ENCODE measurements around the gene UTP14C.
"Not testable (repeated sequence)": the region's sequence is repeated elsewhere in the genome, so short reads cannot be mapped to it uniquely, and the experiment has no call there.

Gene UTP14C

GRCh38 chr13:52048516-52048915, 24.0 kb downstream of the UTP14C start:
- no peak for DNase-seq (ENCODE audit: low read depth)

- DNase-seq (ENCODE audit: low read depth) = no peak
These were observed 26.9 kb downstream of the UTP14C start for GRCh38 chr13:52051400-52051799.

GRCh38 chr13:52053460-52053859, 29.0 kb downstream of the UTP14C start:
- peak; percentile 25 for DNase-seq (ENCODE audit: low read depth)

GRCh38 chr13:52061064-52061463, 36.6 kb downstream of the UTP14C start:
- not testable (repeated sequence) for DNase-seq (ENCODE audit: low read depth)

- DNase-seq (ENCODE audit: low read depth) = peak; percentile 54
These were observed 37.1 kb downstream of the UTP14C start for GRCh38 chr13:52061587-52061986.

GRCh38 chr13:52067237-52067636, 42.7 kb downstream of the UTP14C start:
- DNase-seq (ENCODE audit: low read depth) = no peak

- DNase-seq (ENCODE audit: low read depth) = no peak
These were observed 46.5 kb downstream of the UTP14C start for GRCh38 chr13:52070929-52071523.
